ENCODE results near the gene BRINP3.

DNA sequence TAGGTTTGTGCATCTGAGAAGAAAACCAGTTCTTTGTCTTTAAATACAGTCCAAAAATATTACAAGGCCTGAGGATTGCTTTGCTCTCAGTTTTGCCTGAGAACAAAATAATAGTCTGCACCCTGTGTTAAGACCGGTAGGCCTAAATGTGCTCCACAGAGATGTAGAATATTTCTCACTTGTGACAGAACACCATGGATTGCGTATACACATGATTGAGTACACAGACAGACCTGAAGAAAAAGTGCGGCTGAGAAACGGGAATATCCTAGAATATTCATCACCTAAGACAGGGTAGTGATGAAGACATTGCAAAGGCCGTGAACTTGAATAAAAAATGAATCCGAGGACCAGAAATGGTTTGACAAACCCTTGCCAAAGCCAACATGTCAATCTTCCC, 155.4 kb downstream of the BRINP3 start:
- no peak for TF ChIP-seq POLR2A (IDR thresholded peaks at IDR 0.05)
- TF ChIP-seq, protein P1, sequence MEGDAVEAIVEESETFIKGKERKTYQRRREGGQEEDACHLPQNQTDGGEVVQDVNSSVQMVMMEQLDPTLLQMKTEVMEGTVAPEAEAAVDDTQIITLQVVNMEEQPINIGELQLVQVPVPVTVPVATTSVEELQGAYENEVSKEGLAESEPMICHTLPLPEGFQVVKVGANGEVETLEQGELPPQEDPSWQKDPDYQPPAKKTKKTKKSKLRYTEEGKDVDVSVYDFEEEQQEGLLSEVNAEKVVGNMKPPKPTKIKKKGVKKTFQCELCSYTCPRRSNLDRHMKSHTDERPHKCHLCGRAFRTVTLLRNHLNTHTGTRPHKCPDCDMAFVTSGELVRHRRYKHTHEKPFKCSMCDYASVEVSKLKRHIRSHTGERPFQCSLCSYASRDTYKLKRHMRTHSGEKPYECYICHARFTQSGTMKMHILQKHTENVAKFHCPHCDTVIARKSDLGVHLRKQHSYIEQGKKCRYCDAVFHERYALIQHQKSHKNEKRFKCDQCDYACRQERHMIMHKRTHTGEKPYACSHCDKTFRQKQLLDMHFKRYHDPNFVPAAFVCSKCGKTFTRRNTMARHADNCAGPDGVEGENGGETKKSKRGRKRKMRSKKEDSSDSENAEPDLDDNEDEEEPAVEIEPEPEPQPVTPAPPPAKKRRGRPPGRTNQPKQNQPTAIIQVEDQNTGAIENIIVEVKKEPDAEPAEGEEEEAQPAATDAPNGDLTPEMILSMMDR (IDR thresholded peaks at IDR 0.05) = no peak

Data from transverse colon (tissue), 3 donors.